H7 (cell line): ENCODE measurements around the gene ANGPTL7. TPM values are rescaled to one million over a fixed set of nuclear protein-coding genes. Genes with fewer than 3 reads are reported as not detected.

Experiments used
- DNase-seq: peaks from one replicate; pipeline ENCODE4 v3.0.0; 2012
- H3K27me3 ChIP-seq: 2 replicates; pipeline ENCODE4 v1.6.0; 2011; ENCODE audit warnings: mild to moderate bottlenecking, low read length; ENCODE audit not compliant: control insufficient read depth, insufficient read depth
- H3K36me3 ChIP-seq: replicated peaks from 2 replicates; pipeline ENCODE4 v1.5.1; 2011; ENCODE audit warnings: low read length; ENCODE audit not compliant: control insufficient read depth, insufficient read depth
- H3K4me3 ChIP-seq: 2 replicates; pipeline ENCODE4 v1.5.1; 2011; ENCODE audit warnings: low read depth, mild to moderate bottlenecking, control low read depth, low read length, moderate library complexity; ENCODE audit not compliant: insufficient read depth
- total RNA-seq: library from RNA; depleted of rRNA; stranded (reverse); fragments of >200 nt; shearing (Covaris generic); gene quantifications from 2 replicates; pipeline ENCODE4 v1.2.3, GENCODE V29; 2014

The ANGPTL7 gene
- total RNA-seq, 1 experiment from 2014 or later = not detected

DNA sequence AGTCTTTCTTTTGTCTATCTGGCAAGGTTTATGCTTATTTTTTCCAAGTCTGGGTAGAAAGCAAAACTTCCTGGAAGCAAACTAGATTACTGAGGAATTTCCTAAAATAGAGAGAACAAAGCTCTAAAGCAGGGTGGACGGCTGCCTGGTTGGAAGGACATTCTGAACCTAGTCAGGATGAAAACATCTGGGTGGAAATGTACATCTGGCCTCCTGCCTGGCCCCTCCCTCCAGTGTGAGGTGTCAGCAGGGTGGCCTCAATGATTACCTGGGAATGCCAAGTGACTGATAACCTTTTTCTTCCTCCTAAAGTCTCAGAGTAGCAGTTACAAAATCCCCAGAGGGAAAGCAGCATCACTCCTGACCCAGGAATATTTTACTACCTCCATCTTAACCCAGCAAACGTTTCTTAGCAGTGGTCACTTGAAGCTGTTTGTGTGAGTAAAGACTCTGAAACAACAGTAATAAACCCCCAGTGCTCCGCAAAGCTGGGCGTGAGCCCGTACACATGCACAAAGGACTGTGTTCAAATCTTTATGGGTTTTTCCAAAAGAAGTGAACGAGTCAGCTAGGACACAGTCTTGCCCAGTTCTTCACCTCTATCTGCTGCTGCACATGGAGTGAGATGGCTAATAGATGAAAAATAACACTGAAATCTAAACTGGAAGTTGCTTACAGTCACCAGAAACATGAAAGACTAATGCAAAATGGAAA, 18.9 kb downstream of the ANGPTL7 start:
- H3K36me3 ChIP-seq = peaks cover 59% of the 10 kb centered on the region

DNA sequence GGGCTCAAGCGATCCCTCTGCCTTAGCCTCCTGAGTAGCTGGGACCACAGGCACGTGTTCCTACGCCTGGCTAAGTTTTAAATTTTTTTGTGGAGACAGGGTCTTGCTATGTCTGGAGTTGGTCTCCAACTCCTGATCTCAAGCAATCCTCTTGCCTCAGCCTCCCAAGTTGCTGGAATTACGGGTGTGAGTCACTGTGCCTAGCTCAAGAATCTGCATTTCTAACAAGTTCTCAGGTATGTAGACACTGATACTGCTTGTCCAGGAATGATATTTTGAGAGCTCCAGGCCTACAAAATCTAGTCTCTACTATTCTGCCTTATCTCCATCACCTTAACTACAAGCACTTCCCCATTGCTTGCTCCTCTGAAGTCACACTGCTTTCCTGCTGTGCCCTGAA, 22.3 kb downstream of the ANGPTL7 start:
- DNase-seq = no peak
- peaks cover 55% of the 10 kb centered on the region for H3K36me3 ChIP-seq
- no peaks in the 10 kb centered on the region for H3K27me3 ChIP-seq
- H3K4me3 ChIP-seq = no peak overlapping the region

More for the DNA sequence above, 18.9 kb downstream of the ANGPTL7 start:
- DNase-seq = no peak
- H3K4me3 ChIP-seq = no peak overlapping the region
- no peaks in the 10 kb centered on the region for H3K27me3 ChIP-seq

DNA sequence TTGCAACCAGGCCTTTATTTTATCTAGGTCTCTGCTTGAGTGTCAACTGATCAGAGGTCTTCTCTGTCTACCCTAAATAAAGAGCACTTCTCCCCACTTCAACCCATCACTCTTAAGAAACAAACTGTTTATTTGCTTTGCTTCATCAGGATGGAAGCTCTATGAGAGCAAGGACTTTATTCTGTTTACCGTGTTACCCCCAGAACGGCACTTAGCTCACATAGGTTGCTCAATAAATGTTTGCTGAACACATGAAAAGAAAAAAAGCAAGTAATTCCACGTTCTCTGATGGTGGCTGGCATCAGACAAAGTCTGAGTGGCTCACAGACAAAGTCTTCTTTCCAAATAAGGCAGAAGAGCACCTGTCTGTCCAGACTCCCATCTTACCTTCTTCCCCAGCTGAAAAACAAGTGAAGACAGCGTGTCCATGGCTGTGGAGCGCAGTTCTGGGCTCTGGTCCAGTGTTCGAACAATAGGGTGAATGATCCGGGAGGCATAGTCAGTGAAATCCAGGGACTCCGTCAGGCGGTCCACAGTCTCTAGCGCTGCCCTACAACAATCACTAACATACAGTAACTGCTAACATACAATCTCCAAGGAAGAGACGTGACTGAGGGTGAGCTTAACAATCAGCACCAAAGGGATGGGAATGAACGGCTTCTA, 22.9 kb downstream of the ANGPTL7 start:
- no peak overlapping the region for H3K4me3 ChIP-seq
- H3K27me3 ChIP-seq = no peaks in the 10 kb centered on the region
- DNase-seq = no peak
- H3K36me3 ChIP-seq = peaks cover 53% of the 10 kb centered on the region

DNA sequence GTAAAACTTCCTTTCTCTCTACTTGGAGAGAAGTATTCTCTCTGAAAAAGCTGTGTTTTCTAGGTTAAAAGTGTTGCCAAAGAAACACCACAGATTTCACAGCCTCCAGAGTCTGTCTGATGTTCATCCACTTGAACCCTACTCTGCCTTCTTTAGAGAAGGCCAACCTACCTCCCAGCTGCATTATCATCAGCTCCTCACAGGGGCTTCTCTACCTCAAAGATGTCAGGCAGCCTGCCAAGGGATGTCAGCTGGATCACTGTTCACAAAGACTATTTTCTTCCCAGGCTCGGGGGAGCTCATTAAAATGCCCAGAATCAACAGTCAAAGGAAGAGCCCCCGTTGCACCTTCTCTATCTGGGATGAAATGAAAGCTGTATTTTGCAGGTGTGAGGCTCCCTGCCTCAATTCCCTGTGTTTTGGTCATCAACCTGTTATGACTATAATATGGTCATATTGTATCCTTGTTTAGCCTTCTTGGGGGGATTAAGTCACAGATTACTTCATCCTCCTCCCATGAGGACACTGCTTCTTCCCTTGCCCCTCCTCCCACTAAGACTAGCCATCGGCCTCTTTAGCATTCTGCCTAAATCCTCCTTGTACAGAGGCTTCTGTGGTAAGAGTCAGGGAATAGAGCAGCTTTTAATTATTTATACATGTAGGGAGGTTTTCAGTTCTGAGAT, 25.7 kb downstream of the ANGPTL7 start:
- Histone ChIP-seq H3K36me3 (peaks cover 36% of the 10 kb centered on the region), H3K27me3 (no peaks in the 10 kb centered on the region)
- DNase-seq = no peak

DNA sequence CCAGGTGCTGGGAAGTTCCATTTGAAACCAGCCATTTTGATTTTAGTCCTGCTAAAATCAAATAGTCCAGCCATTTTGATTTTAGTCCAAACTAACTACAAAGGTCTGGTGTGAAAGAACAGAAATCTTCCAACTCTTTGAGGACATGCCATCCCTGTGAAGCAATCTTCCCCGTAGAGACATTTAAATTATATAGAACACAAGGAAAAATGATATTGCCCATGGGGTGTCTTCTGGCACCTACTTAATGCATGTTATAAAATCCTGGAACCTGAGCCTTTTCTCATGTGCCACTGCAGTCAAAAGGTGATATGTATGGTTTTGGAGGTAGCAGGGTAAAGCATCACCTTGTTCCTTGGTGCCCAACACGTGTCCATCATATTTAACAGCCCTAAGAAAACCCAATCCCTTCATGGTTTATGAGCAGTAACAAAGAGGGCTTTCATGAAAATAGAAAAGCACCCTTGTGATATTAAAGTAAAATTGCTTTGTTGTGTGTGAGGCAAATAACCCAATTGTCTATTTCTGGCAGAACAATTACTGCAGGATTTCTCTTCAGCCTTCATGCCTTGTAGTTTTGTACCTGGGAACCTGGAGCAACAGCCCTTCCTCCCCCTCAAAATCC, 26.3 kb downstream of the ANGPTL7 start:
- H3K27me3 ChIP-seq = no peaks in the 10 kb centered on the region
- no peak overlapping the region for H3K4me3 ChIP-seq
- peaks cover 35% of the 10 kb centered on the region for H3K36me3 ChIP-seq
- DNase-seq = no peak

More for the DNA sequence above, 25.7 kb downstream of the ANGPTL7 start:
- H3K4me3 ChIP-seq = no peak overlapping the region

DNA sequence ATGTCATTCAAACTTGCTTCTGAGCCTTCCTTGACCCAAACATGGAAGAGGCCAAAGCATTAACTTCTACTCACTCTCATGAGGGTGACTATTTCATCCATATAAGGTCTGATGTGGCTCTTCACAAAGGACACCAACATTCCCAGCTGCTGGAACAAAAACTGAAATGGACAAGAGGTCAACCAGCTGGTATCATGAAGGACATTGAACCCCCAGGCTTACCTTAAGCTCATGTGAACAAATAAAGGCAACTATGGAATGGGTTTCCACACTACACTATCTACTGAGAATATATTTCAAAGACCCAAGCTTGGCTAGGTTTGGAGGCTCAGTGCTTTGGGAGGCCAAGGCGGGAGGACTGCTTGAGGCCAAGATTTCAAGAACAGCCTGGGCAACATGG, 26.9 kb downstream of the ANGPTL7 start:
- no peaks in the 10 kb centered on the region for H3K27me3 ChIP-seq
- no peak for DNase-seq
- H3K36me3 ChIP-seq = peaks cover 31% of the 10 kb centered on the region
- no peak overlapping the region for H3K4me3 ChIP-seq

DNA sequence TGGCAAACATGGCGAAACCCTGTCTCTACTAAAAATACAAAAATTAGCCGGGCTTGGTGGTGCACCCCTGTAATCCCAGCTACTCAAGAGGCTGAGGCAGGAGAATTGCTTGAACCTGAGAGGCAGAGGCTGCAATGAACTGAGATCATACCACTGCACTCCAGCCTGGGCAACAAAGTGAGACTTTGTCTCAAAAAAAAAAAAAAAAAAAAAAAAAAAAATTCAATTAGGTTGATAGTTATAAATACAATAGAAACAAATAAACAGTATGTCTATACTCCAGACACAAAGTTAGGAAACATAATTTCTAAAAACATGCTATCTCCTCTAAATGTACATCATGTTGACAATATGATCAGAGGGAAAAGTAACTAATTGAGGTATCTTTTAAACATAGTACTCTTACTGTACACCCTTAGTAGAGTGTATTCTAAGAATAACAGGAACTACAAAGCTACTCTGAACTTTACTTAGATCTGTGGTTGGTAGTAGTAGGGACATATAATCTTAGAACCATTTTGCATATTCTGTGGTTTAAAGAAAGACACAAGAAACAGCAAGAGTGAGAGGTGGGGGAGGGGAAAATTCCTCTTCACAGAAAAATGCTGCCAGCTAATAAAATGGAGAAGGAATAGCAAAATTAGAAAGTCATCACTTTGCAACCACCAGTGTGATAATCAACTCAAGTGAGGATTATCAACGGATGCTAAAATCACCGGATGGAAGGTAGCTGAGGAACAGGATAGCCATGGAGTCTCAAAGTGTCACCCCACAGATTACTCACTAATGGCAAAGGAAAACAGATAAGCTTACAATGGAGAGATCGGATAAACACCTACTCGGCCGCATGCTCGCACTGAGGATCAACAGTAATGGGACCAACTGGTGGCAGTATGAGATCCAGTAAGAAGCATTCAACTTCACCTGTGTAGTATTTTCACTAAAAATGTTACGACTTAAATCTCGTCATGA, 38.2 kb downstream of the ANGPTL7 start:
- DNase-seq = no peak
- Histone ChIP-seq H3K4me3 (no peak overlapping the region), H3K27me3 (no peaks in the 10 kb centered on the region), H3K36me3 (peaks cover 37% of the 10 kb centered on the region)

DNA sequence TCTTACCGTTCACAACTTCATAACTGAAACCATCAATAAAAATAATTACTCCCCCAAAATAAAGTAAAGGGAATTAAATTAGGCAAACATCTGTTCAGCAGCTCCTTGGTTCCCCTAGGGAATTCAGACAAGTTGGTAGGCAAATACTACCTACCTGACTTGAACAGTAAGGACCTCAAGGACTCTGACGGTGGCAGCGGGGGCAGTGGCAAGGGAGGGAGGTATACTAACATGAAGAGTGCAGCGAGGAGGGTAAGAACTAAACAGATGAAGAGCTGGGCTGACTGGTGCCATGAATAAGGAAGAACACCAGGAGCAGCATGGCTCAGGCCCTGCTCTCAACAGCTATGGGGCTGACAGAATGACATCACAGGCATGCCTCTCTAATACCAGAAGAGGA, 40.0 kb downstream of the ANGPTL7 start:
- Histone ChIP-seq H3K36me3 (peaks cover 47% of the 10 kb centered on the region), H3K4me3 (no peak overlapping the region), H3K27me3 (no peaks in the 10 kb centered on the region)
- no peak for DNase-seq

DNA sequence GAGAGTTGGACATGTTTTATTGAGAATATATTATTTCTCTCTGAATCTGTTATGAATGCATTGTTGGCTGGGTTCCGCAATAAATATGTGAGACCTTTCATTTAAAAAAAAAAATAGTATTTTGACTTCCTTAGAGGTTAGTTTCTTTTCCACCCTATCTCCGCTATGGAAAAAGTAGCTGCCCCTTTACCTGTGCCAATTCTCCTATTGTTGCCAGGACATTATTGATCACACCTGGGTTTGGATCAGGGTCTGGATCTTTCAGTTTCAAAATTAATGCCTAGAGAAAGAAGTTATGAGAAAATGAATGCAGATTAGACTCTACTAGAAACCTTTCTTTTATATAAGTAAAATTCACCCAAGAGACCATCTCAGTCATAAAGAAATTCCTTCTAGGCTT, 44.1 kb downstream of the ANGPTL7 start:
- no peak overlapping the region for H3K4me3 ChIP-seq
- H3K27me3 ChIP-seq = no peaks in the 10 kb centered on the region
- DNase-seq = no peak
- H3K36me3 ChIP-seq = peaks cover 51% of the 10 kb centered on the region

DNA sequence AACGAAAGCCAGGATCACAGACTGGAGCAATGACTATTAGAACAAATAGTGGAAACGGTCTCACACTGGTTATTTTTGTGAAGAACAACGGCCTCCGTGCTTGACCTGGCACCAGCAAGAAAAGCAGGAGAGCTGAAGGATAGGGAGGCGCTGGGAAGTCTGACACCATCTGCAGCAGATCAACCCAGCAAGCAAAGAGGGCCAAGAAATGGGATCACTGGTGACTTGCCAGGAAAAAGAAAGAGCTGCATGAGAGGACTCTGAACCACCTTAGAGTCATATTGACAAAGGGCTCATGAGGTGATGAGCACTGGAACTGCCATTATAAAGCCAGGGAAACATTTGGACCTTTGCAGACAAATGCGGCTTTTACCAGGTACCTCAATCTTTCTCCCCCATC, 48.2 kb downstream of the ANGPTL7 start:
- Histone ChIP-seq H3K4me3 (no peak overlapping the region), H3K27me3 (no peaks in the 10 kb centered on the region), H3K36me3 (peaks cover 38% of the 10 kb centered on the region)
- no peak for DNase-seq

DNA sequence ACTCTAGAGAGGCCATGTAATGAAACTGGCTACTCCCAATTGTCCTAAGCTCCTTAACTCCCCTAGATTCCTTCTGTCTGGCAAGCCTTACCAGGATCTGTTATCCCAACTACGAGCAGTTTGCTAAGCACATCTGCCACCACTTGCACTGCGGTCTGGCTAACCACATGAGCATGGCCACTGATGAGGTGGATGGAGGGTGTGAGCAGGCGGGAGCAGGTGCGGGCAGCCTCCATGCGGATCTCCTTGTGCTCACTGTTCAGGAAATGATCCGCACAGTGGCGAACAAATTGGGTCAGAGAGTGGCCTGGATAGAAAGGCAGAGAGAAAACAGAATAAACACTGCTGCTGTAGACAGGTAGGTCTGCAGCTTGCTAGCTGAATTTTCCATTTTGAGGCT, 49.2 kb downstream of the ANGPTL7 start:
- H3K27me3 ChIP-seq = no peaks in the 10 kb centered on the region
- no peak for DNase-seq
- peaks cover 38% of the 10 kb centered on the region for H3K36me3 ChIP-seq
- H3K4me3 ChIP-seq = no peak overlapping the region

DNA sequence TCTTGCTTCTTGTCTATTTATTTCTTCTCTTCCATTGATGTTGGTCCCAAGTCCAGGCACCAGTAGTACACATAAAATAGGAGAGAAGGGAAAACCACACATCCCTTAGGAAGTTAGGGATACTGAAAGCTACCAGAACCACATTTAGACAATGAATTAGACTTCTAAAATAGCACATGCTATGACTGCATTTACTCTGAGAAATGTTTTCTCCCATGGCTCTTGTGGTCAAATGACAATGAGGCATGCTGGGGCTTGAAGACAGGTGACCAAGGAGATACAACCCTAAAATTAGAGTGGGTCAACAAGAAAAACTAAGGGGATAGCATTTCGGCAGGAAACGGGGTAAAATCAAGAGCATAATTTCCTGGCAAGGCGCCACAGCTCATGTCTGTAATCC, 56.1 kb downstream of the ANGPTL7 start:
- no peak for DNase-seq
- H3K36me3 ChIP-seq = peaks cover 40% of the 10 kb centered on the region
- H3K27me3 ChIP-seq = no peaks in the 10 kb centered on the region
- no peak overlapping the region for H3K4me3 ChIP-seq
